Uterus (tissue), 4 donors: ENCODE measurements around the gene ZNF830. TPM values are rescaled to one million over a fixed set of nuclear protein-coding genes. Genes with fewer than 3 reads are reported as not detected.

Experiments used
- DNase-seq, 2 donors: peaks; one replicate each; pipeline ENCODE4 v3.0.0-alpha.2; 2019 to 2020
- H3K27ac ChIP-seq, 2 donors: fragments of 200-600 bp; sonication (generic); 1 replicate in 1 of 2; 2 replicates in 1 of 2; pipeline ENCODE4 v1.5.1; 2016 to 2018
- H3K27me3 ChIP-seq, 2 donors: fragments of 200-600 bp; sonication (generic); one replicate each; pipeline ENCODE4 v1.5.1; 2018 to 2019; ENCODE audit warnings: control low read depth in 1 of 2
- H3K36me3 ChIP-seq, 2 donors: fragments of 200-600 bp; sonication (generic); one replicate each; pipeline ENCODE4 v1.5.1; 2019; ENCODE audit warnings: control low read depth in 1 of 2
- H3K4me1 ChIP-seq, 2 donors: fragments of 200-600 bp; sonication (generic); one replicate each; pipeline ENCODE4 v1.5.1; 2018 to 2019; ENCODE audit warnings: control low read depth in 1 of 2
- H3K4me3 ChIP-seq, 2 donors: fragments of 200-600 bp; sonication (generic); 1 replicate in 1 of 2; 2 replicates in 1 of 2; pipeline ENCODE4 v1.5.1; 2018 to 2019; ENCODE audit warnings: mild to moderate bottlenecking in 1 of 2
- H3K9me3 ChIP-seq, 2 donors: fragments of 200-600 bp; sonication (generic); one replicate each; pipeline ENCODE4 v1.5.1; 2019; ENCODE audit warnings: control low read depth in 1 of 2
- POLR2A ChIP-seq, 2 donors: fragments of 450-650 bp; IDR thresholded peaks; one replicate each; pipeline ENCODE4 v1.6.1; 2016; ENCODE audit warnings: antibody characterized with exemption in 2 of 2, mild to moderate bottlenecking in 1 of 2, moderate library complexity in 1 of 2
- intact Hi-C: fragments of 100-400 bp; cut with DNase I; formaldehyde crosslinking; loops from one replicate; pipeline ENCODE4 v1.15.1; 2023; ENCODE audit warnings: low total_unique reads
- total RNA-seq, 4 donors: library from RNA; depleted of rRNA in 3 of 4; stranded (reverse); fragments of >200 nt in 3 of 4; gene quantifications; one replicate each; pipeline versions ENCODE4 v1.1.0 to v1.2.4, GENCODE V29; 2014 to 2023
- TF ChIP-seq, protein P1 (sequence below), 4 experiments: fragments of 200-600 bp in 2 of 4; fragments of 450-650 bp in 2 of 4; sonication (generic) in 2 of 4; IDR thresholded peaks; one replicate each; pipeline ENCODE4 v1.5.1; 2016 to 2019; ENCODE audit warnings: antibody characterized with exemption in 4 of 4, mild to moderate bottlenecking in 2 of 4, moderate library complexity in 1 of 4
- donor health status: DM: yes; HTN: yes; CAD: no.

The ZNF830 gene, protein sequence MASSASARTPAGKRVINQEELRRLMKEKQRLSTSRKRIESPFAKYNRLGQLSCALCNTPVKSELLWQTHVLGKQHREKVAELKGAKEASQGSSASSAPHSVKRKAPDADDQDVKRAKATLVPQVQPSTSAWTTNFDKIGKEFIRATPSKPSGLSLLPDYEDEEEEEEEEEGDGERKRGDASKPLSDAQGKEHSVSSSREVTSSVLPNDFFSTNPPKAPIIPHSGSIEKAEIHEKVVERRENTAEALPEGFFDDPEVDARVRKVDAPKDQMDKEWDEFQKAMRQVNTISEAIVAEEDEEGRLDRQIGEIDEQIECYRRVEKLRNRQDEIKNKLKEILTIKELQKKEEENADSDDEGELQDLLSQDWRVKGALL
- 10 to 100 TPM in 3 of 4 donors, 1 to 10 TPM in 1; 1.5 to 19.5 (median 16.1) TPM for total RNA-seq

DNA sequence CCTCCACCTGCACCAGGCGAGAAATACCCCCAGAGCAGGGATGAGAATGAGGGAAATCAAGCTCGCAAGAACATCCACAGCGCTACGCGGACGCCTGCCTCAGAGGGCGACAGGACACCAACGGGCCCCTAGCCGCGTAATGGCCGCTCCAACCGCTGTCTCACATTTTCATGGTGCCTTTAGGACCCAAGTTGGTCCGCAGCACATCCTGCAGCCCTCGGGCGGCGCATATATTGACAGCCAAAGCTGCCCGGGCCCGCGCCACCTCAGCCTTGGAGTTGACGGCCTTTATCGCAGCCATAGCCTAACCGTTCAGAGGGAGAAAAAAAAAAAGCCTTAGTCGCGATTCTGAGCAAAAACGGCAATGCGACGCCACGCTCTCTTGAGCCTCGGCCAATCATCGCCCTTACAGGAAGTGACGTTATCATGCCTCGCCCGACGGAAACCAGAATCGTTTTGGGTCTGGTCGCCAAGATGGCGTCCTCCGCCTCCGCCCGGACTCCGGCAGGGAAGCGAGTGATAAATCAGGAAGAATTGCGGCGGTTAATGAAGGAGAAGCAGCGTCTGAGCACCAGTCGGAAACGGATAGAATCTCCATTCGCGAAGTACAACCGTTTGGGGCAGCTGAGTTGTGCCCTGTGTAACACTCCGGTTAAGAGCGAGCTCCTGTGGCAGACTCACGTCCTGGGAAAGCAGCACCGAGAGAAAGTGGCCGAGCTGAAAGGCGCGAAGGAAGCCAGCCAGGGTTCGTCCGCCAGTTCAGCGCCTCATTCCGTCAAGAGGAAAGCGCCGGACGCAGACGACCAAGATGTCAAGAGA, at the start of gene ZNF830, which contains the start of gene CCT6B:
ZNF830 (plus strand) TSS at position 448 of the 819 bp plus-strand sequence; CDS start at position 475, 27 bp downstream.
CCT6B (minus strand) TSS at position 368 of the 819 bp plus-strand sequence; CDS start at position 301, 67 bp downstream.
- H3K27ac ChIP-seq, result peak within 1 kb of the TSS; percentile 87 to 96
- peak; percentile 92 to 94 for DNase-seq
- H3K27me3 ChIP-seq, result no peaks in the 10 kb centered on the region
- H3K36me3 ChIP-seq, result no peaks in the 10 kb centered on the region
- intact Hi-C loops, result no loop called here
- TF ChIP-seq POLR2A (IDR thresholded peaks at IDR 0.05), result peak; percentile 57 to 60
- TF ChIP-seq, protein P1, sequence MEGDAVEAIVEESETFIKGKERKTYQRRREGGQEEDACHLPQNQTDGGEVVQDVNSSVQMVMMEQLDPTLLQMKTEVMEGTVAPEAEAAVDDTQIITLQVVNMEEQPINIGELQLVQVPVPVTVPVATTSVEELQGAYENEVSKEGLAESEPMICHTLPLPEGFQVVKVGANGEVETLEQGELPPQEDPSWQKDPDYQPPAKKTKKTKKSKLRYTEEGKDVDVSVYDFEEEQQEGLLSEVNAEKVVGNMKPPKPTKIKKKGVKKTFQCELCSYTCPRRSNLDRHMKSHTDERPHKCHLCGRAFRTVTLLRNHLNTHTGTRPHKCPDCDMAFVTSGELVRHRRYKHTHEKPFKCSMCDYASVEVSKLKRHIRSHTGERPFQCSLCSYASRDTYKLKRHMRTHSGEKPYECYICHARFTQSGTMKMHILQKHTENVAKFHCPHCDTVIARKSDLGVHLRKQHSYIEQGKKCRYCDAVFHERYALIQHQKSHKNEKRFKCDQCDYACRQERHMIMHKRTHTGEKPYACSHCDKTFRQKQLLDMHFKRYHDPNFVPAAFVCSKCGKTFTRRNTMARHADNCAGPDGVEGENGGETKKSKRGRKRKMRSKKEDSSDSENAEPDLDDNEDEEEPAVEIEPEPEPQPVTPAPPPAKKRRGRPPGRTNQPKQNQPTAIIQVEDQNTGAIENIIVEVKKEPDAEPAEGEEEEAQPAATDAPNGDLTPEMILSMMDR (IDR thresholded peaks at IDR 0.05), result peak in 1 of 4 experiments; percentile 3
- H3K4me3 ChIP-seq, result peak within 1 kb of the TSS; percentile 79 to 92
- no peaks in the 10 kb centered on the region for H3K9me3 ChIP-seq
- peaks cover 5 to 8% of the 10 kb centered on the region in 2 donors for H3K4me1 ChIP-seq

DNA sequence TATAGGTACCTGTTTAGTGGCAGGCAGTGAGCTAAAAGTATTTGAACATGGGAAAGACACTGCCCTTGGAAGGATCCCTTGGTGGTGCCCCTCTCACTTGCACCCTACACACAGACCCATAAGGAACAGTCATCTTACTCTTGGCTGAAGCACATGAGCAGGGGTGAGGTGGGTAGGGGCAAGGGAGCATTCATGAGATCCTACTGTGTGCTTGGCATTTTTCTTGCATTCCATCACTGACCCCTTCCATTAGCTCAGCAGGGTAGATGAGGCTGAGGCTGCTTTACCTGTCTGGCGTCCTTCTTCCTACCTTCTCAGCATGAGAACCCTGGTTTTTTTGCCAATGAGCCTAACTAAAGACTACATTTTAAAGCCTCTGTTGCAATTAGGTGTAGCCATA, 48.3 kb upstream of the ZNF830 start:
- no peaks in the 10 kb centered on the region for H3K4me1 ChIP-seq
- H3K9me3 ChIP-seq, result no peaks in the 10 kb centered on the region
- no peaks in the 10 kb centered on the region for H3K27me3 ChIP-seq
- intact Hi-C loops, result no loop called here
- no peak for TF ChIP-seq POLR2A (IDR thresholded peaks at IDR 0.05)
- TF ChIP-seq, protein P1 (IDR thresholded peaks at IDR 0.05), result no peak
- H3K36me3 ChIP-seq, result no peaks in the 10 kb centered on the region
- DNase-seq, result no peak
- no peak overlapping the region for H3K27ac ChIP-seq
- no peak overlapping the region for H3K4me3 ChIP-seq

DNA sequence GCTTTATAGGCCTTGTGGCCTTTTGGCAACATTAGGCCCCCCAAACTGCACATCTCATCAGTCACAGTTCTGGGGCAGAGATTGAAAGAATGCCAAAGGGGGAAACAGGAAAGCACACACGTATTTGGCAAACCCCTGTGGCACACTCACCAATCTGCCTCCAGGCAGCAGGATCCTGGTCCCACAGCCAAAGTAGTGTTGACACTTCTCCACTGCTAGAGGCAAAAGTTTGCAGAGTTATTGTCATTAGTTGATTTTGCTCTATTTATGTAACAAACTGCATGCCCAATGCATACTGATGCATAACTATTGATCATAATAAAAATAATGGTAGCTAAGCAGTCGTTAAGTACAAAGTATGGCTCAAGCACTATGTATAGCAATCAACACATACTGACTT, 45.2 kb upstream of the ZNF830 start:
- Histone ChIP-seq H3K4me1 (no peaks in the 10 kb centered on the region), H3K27me3 (no peaks in the 10 kb centered on the region), H3K36me3 (no peaks in the 10 kb centered on the region), H3K9me3 (no peaks in the 10 kb centered on the region), H3K27ac (no peak overlapping the region), H3K4me3 (no peak overlapping the region)
- intact Hi-C loops, result no loop called here
- TF ChIP-seq POLR2A (IDR thresholded peaks at IDR 0.05), result no peak
- TF ChIP-seq, protein P1 (IDR thresholded peaks at IDR 0.05), result no peak
- DNase-seq, result no peak

DNA sequence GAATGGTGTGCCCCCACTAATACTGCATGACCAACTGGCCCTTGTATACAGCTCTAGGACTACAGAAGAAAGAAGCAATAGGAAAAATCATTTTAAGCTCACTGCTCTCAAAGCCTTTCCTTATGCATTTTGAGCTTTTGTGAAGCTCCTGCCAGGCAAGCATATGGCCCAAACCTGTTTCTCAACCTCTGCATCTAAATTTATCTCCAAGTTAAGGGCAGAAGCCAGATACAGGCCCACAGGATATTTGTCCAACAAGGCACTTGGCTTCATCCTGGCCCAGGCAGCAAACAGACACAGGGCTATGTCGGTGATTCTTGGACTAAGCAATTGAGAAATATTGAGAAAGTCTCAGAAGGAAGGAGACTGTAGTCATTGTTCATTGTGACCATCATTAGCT, 44.0 kb upstream of the ZNF830 start:
- DNase-seq, result no peak
- intact Hi-C loops, result no loop called here
- Histone ChIP-seq H3K4me3 (no peak overlapping the region), H3K36me3 (no peaks in the 10 kb centered on the region), H3K4me1 (no peaks in the 10 kb centered on the region), H3K27ac (no peak overlapping the region), H3K9me3 (no peaks in the 10 kb centered on the region), H3K27me3 (no peaks in the 10 kb centered on the region)
- no peak for TF ChIP-seq POLR2A (IDR thresholded peaks at IDR 0.05)
- TF ChIP-seq, protein P1 (IDR thresholded peaks at IDR 0.05), result no peak

DNA sequence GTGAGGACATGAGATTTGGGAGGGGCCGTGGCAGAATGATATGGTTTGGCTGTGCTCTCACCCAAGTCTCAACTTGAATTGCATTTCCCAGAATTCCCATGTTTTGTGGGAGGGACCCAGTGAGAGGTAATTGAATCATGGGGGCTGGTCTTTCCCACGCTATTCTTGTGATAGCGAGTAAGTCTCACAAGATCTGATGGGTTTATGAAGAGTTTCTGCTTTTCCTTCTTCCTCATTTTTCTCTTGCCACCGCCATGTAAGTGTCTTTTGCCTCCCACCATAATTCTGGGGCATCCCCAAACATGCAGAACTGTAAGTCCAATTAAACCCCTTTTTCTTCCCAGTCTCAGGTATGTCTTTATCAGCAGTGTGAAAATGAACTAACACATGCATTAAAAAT, 40.7 kb upstream of the ZNF830 start:
- DNase-seq, result no peak
- Histone ChIP-seq H3K9me3 (no peaks in the 10 kb centered on the region), H3K4me3 (no peak overlapping the region), H3K36me3 (no peaks in the 10 kb centered on the region), H3K27me3 (no peaks in the 10 kb centered on the region), H3K4me1 (no peaks in the 10 kb centered on the region), H3K27ac (no peak overlapping the region)
- TF ChIP-seq, protein P1 (IDR thresholded peaks at IDR 0.05), result no peak
- no peak for TF ChIP-seq POLR2A (IDR thresholded peaks at IDR 0.05)
- intact Hi-C loops, result no loop called here
